Stimulated activated naive CD8-positive, alpha-beta T cell treated with anti-CD3 and anti-CD28 coated beads, Interleukin-15, amount 100 ng/mL, for 72 hours (primary cell): ENCODE results near the gene EFNB1.

ENCODE experiments used
- ATAC-seq: fragments of 150-1000 bp; cut with Tn5 transposase; 2 replicates; pipeline ENCODE4 v1.10.0; 2021; ENCODE audit warnings: mild to moderate bottlenecking, moderate library complexity
- DNase-seq, 2 donors: peaks; one replicate each; pipeline ENCODE4 v3.0.0; 2021 to 2022
- H3K27ac Mint-ChIP-seq, 2 donors: one replicate each; pipeline ENCODE4 v1.8.0; 2022; ENCODE audit warnings: mild to moderate bottlenecking in 2 of 2, mixed read lengths in 2 of 2, moderate library complexity in 2 of 2
- H3K27me3 Mint-ChIP-seq: one replicate; pipeline ENCODE4 v1.8.0; 2022; ENCODE audit warnings: mixed read lengths
- H3K4me1 Mint-ChIP-seq: one replicate; pipeline ENCODE4 v1.8.0; 2022; ENCODE audit warnings: mild to moderate bottlenecking, mixed read lengths
- H3K4me3 Mint-ChIP-seq, 2 donors: one replicate each; pipeline ENCODE4 v1.8.0; 2022; ENCODE audit warnings: mild to moderate bottlenecking in 2 of 2, mixed read lengths in 2 of 2, moderate library complexity in 1 of 2
- H3K9me3 Mint-ChIP-seq, 2 donors: one replicate each; pipeline ENCODE4 v1.8.0; 2022; ENCODE audit warnings: mixed read lengths in 2 of 2

The EFNB1 gene

GRCh38 chrX:68881911-68882310, 53.1 kb downstream of the EFNB1 start:
- H3K9me3 Mint-ChIP-seq, result no peaks in the 10 kb centered on the region
- DNase-seq, result no peak
- H3K4me3 Mint-ChIP-seq, result no peak overlapping the region
- ATAC-seq, result no peak
- no peaks in the 10 kb centered on the region for H3K4me1 Mint-ChIP-seq
- H3K27ac Mint-ChIP-seq, result no peak overlapping the region
- no peaks in the 10 kb centered on the region for H3K27me3 Mint-ChIP-seq

- DNase-seq, result no peak
- Mint-ChIP-seq H3K4me3 (no peak overlapping the region), H3K27me3 (no peaks in the 10 kb centered on the region), H3K9me3 (no peaks in the 10 kb centered on the region), H3K4me1 (no peaks in the 10 kb centered on the region), H3K27ac (no peak overlapping the region)
- no peak for ATAC-seq
Observed at GRCh38 chrX:68883800-68884199, 55.0 kb downstream of the EFNB1 start.

- ATAC-seq, result no peak
- Mint-ChIP-seq H3K4me1 (no peaks in the 10 kb centered on the region), H3K27me3 (no peaks in the 10 kb centered on the region), H3K4me3 (no peak overlapping the region), H3K9me3 (no peaks in the 10 kb centered on the region), H3K27ac (no peak overlapping the region)
- DNase-seq, result no peak
Observed at GRCh38 chrX:68889249-68889648, 60.4 kb downstream of the EFNB1 start.
